Stomach (tissue), 9 donors: ENCODE results near the gene LRIT2. TPM values are rescaled to one million over a fixed set of nuclear protein-coding genes. Genes with fewer than 3 reads are reported as not detected.
A peak's percentile ranks its signal among the peaks of the same experiment; 100 is the strongest.
"Not testable (repeated sequence)": the region's sequence is repeated elsewhere in the genome, so short reads cannot be mapped to it uniquely, and the experiment has no call there.

Experiments used
- DNase-seq, 2 donors: peaks; one replicate each; pipeline versions ENCODE4 v3.0.0 to v3.0.0-alpha.2; 2013 to 2019
- H3K27ac ChIP-seq, 5 donors: fragments of 200-600 bp in 4 of 5; sonication (generic) in 4 of 5; one replicate each; pipeline ENCODE4 v1.5.1; 2013 to 2019; ENCODE audit warnings: mild to moderate bottlenecking in 1 of 5, moderate library complexity in 1 of 5
- H3K27me3 ChIP-seq, 3 donors: fragments of 200-600 bp; sonication (generic); one replicate each; pipeline ENCODE4 v1.5.1; 2017 to 2019; ENCODE audit warnings: mixed run types in 1 of 3
- H3K36me3 ChIP-seq, 4 donors: fragments of 200-600 bp; sonication (generic); 1 replicate in 3 of 4; 2 replicates in 1 of 4; pipeline ENCODE4 v1.5.1; 2016 to 2019
- H3K4me1 ChIP-seq, 4 donors: fragments of 200-600 bp; sonication (generic); one replicate each; pipeline ENCODE4 v1.5.1; 2016 to 2019
- H3K4me3 ChIP-seq, 4 donors: fragments of 200-600 bp; sonication (generic) in 3 of 4; one replicate each; pipeline ENCODE4 v1.5.1; 2016 to 2019; ENCODE audit warnings: mild to moderate bottlenecking in 1 of 4
- H3K9me3 ChIP-seq, 4 donors: fragments of 200-600 bp; sonication (generic); one replicate each; pipeline ENCODE4 v1.5.1; 2016 to 2019
- CTCF ChIP-seq, 7 experiments: fragments of 450-650 bp in 4 of 7; fragments of 200-600 bp in 3 of 7; sonication (generic) in 3 of 7; IDR thresholded peaks; one replicate each; pipeline ENCODE4 v1.5.1; 2016 to 2019; ENCODE audit warnings: antibody characterized with exemption in 7 of 7, control low read depth in 2 of 7, mild to moderate bottlenecking in 1 of 7
- EP300 ChIP-seq: sonication (generic); formaldehyde crosslinking; IDR thresholded peaks from one replicate; pipeline ENCODE4 v1.6.1; 2017; ENCODE audit warnings: antibody characterized with exemption
- POLR2A ChIP-seq, 4 donors: fragments of 450-650 bp; IDR thresholded peaks; one replicate each; pipeline ENCODE4 v1.6.1; 2016; ENCODE audit warnings: antibody characterized with exemption in 4 of 4, control low read depth in 2 of 4, mild to moderate bottlenecking in 1 of 4, moderate library complexity in 1 of 4
- POLR2AphosphoS5 ChIP-seq, 3 donors: sonication (generic); formaldehyde crosslinking; IDR thresholded peaks; one replicate each; pipeline ENCODE4 v1.6.1; 2016; ENCODE audit warnings: antibody characterized with exemption in 3 of 3
- WGBS, 5 donors: extraction: QIAGEN DNeasy Blood & Tissue Kit in 3 of 5; methylation state at CpG; one replicate each; pipeline versions ENCODE4 v1.1.5 to v1.1.7; 2013 to 2018; 5-methylcytosine and 5-hydroxymethylcytosine counted together
- intact Hi-C: fragments of 100-400 bp; cut with DNase I; formaldehyde crosslinking; loops from one replicate; pipeline ENCODE4 v1.15.1; 2023; ENCODE audit warnings: low total_unique reads
- polyA plus RNA-seq, 3 donors: library from polyadenylated mRNA; stranded (reverse); fragments of 200-250 nt; gene quantifications; one replicate each; pipeline ENCODE4 v1.2.3, GENCODE V29; 2013
- total RNA-seq, 5 donors: library from RNA; depleted of rRNA; stranded (reverse); fragments of >200 nt; gene quantifications; one replicate each; pipeline versions ENCODE4 v1.1.0 to v1.2.3, GENCODE V29; 2014 to 2016
- donor health status: healthy with polysubstance abuse.
- donor health status: Bipolar disorder and iron deficiency.
- donor health status: healthy.

LRIT2 gene
- total and polyA plus RNA-seq, 8 donors = not detected

DNA sequence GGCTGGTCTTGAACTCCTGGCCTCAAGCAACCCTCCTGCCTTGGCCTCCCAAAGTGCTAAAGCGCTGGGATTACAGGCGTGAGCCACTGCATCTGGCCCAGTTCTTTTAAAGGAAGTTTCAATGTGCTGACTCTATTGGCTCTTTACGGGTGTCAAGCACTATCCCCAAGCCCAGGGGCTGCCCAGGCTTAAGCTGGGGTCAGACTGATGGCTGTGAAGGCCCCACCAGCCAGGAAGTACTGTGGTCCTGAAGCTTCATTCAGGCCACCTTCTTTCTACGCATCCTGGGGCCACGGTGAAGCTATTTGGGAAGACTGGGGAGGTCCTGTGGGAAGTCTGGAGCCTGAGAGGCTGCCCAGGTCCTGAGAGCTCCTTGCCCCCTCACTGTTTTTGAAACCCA lies 43.7 kb downstream of the LRIT2 start:
- Histone ChIP-seq H3K36me3 (no peaks in the 10 kb centered on the region), H3K27ac (no peak overlapping the region), H3K27me3 (peaks cover 0 to 18% (median 5%) of the 10 kb centered on the region in 3 donors), H3K4me3 (no peak overlapping the region), H3K4me1 (no peaks in the 10 kb centered on the region), H3K9me3 (no peaks in the 10 kb centered on the region)
- intact Hi-C loops = no loop called here
- TF ChIP-seq EP300 (no peak), POLR2A (IDR thresholded peaks at IDR 0.05) (no peak), POLR2AphosphoS5 (IDR thresholded peaks at IDR 0.05) (no peak), CTCF (IDR thresholded peaks at IDR 0.05) (no peak)
- WGBS, 5 donors = 77 to 91% (median 86%) methylated on average over 5 of the region's 5 CpGs
- DNase-seq = no peak

GRCh38 chr10:84180386-84180785 lies 45.0 kb downstream of the LRIT2 start:
- H3K27ac ChIP-seq, H3K36me3 ChIP-seq, H3K4me1 ChIP-seq, H3K9me3 ChIP-seq, H3K4me3 ChIP-seq, intact Hi-C loops, DNase-seq: not testable (repeated sequence)
- 86 to 97% (median 90%) methylated on average over 14 to 20 of the region's 22 CpGs for WGBS, 5 donors
- H3K27me3 ChIP-seq = peaks cover 0 to 12% (median 2%) of the 10 kb centered on the region in 3 donors

DNA sequence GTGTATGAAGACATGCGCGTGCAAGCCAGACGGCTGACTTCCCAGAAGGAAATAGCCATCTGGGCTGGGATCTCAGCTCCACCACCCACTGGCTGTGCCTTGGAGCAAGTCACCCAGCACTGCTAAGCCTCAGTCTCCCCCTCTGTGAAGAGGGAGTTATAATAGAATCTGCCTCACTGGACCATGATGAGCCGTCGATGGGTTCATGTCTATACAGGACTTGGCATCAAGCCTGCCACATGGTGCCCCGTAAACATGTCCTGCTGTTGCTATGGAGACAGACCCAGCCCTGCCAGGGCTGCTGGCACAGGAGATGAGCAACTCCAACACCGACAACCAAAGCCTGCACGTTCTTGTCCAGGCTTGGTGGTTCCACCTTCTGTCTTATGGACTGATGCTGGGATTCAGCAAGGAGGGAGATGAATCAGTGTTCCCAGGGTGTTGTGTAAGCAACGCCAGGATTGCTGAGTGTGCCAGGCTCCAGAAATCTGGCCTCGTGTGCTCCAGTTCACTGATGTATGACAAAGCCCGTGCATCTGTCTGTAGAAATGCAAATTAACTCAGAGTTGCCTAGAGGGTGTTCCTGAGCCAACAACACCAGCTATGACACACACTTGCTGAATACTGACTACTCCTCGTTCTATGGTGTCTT lies 46.2 kb downstream of the LRIT2 start:
- peak in 1 of 2 donors; percentile 58 for DNase-seq
- no peaks in the 10 kb centered on the region for H3K9me3 ChIP-seq
- 60 to 66% (median 63%) methylated on average over 10 to 12 of the region's 12 CpGs for WGBS, 5 donors
- TF ChIP-seq POLR2A (IDR thresholded peaks at IDR 0.05) = no peak
- TF ChIP-seq EP300 = no peak
- no peak for TF ChIP-seq CTCF (IDR thresholded peaks at IDR 0.05)
- TF ChIP-seq POLR2AphosphoS5 (IDR thresholded peaks at IDR 0.05) = no peak
- no peak overlapping the region for H3K27ac ChIP-seq
- H3K36me3 ChIP-seq = no peaks in the 10 kb centered on the region
- intact Hi-C loops = no loop called here
- no peaks in the 10 kb centered on the region for H3K4me1 ChIP-seq
- peaks cover 0 to under 1% (median 0%) of the 10 kb centered on the region in 3 donors for H3K27me3 ChIP-seq
- H3K4me3 ChIP-seq = no peak overlapping the region

- no peak overlapping the region for H3K27ac ChIP-seq
- DNase-seq = no peak
- intact Hi-C loops = no loop called here
- H3K27me3 ChIP-seq = no peaks in the 10 kb centered on the region
- H3K9me3 ChIP-seq = no peaks in the 10 kb centered on the region
- H3K4me3 ChIP-seq = no peak overlapping the region
- TF ChIP-seq CTCF (IDR thresholded peaks at IDR 0.05) (no peak), POLR2A (IDR thresholded peaks at IDR 0.05) (no peak), POLR2AphosphoS5 (IDR thresholded peaks at IDR 0.05) (no peak), EP300 (no peak)
- H3K36me3 ChIP-seq = no peaks in the 10 kb centered on the region
- H3K4me1 ChIP-seq = no peaks in the 10 kb centered on the region
- 91 to 97% (median 94%) methylated on average over 3 of the region's 3 CpGs for WGBS, 5 donors
Measured at GRCh38 chr10:84178160-84178609, 47.2 kb downstream of the LRIT2 start.

DNA sequence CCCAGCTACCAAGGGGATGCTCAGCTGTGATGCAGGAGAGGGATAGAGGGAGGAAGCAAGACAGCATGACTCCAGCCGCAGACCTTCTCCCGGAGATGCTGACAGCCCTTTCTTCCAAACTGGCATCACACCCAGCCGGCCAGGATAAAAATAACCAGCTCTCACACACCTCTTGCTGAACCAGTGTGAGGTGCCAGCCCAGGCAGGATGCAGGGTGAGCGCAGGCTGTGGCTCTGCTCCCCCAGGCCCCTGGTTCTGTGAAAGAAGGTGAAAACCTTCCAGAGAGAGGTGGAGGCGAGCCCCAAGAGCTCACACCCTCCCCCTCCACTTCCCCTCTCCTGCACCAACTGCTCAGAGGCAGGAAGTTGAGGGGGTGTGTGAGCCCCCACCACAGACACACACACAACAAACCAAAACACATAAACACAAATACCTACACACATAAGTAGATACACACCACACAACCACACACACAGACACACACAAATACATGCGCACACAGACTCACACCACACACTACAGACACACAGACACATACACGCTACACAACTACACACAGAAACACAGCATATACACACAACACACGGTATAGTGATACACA lies 47.7 kb downstream of the LRIT2 start:
- H3K4me3 ChIP-seq = no peak overlapping the region
- TF ChIP-seq POLR2A (IDR thresholded peaks at IDR 0.05) (no peak), CTCF (IDR thresholded peaks at IDR 0.05) (no peak), EP300 (no peak), POLR2AphosphoS5 (IDR thresholded peaks at IDR 0.05) (no peak)
- H3K27me3 ChIP-seq = no peaks in the 10 kb centered on the region
- peak in 1 of 2 donors; percentile 64 for DNase-seq
- WGBS, 5 donors = 59 to 73% (median 71%) methylated on average over 8 of the region's 8 CpGs
- no peaks in the 10 kb centered on the region for H3K36me3 ChIP-seq
- no peaks in the 10 kb centered on the region for H3K4me1 ChIP-seq
- H3K27ac ChIP-seq = no peak overlapping the region
- intact Hi-C loops = no loop called here
- no peaks in the 10 kb centered on the region for H3K9me3 ChIP-seq
